Liver (tissue), 9 donors: ENCODE results near the gene MUSK. TPM values are rescaled to one million over a fixed set of nuclear protein-coding genes. Genes with fewer than 3 reads are reported as not detected.

ENCODE experiments used
- DNase-seq: peaks from one replicate; pipeline ENCODE4 v3.0.0-alpha.2; 2017; ENCODE audit warnings: low spot score
- H3K27ac ChIP-seq, 2 donors: one replicate each; pipeline ENCODE4 v1.7.0; 2013; ENCODE audit warnings: inconsistent platforms in 2 of 2, low read length in 2 of 2, control low read depth in 1 of 2, low read depth in 1 of 2, mild to moderate bottlenecking in 1 of 2
- H3K27me3 ChIP-seq, 4 donors: one replicate each; pipeline versions ENCODE4 v1.6.1 to v1.7.0; 2013; ENCODE audit warnings: low read length in 3 of 4, inconsistent platforms in 1 of 4, mild to moderate bottlenecking in 1 of 4, moderate library complexity in 1 of 4; ENCODE audit not compliant: control insufficient read depth in 4 of 4, insufficient read depth in 4 of 4
- H3K36me3 ChIP-seq, 4 donors: one replicate each; pipeline versions ENCODE4 v1.6.1 to v1.7.0; 2013; ENCODE audit warnings: low read length in 3 of 4, mild to moderate bottlenecking in 3 of 4, low read depth in 1 of 4, moderate library complexity in 1 of 4; ENCODE audit not compliant: control insufficient read depth in 4 of 4, insufficient read depth in 3 of 4
- H3K4me1 ChIP-seq, 4 donors: one replicate each; pipeline versions ENCODE4 v1.6.1 to v1.7.0; 2013; ENCODE audit warnings: low read length in 3 of 4, mild to moderate bottlenecking in 3 of 4, moderate library complexity in 1 of 4; ENCODE audit not compliant: control insufficient read depth in 4 of 4, insufficient read depth in 4 of 4
- H3K4me3 ChIP-seq, 3 donors: one replicate each; pipeline versions ENCODE4 v1.6.1 to v1.7.0; 2013; ENCODE audit warnings: low read length in 3 of 3, control low read depth in 1 of 3, low read depth in 1 of 3, mild to moderate bottlenecking in 1 of 3
- H3K9ac ChIP-seq, 2 donors: one replicate each; pipeline ENCODE4 v1.7.0; 2013; ENCODE audit warnings: low read length in 2 of 2, mild to moderate bottlenecking in 2 of 2, moderate library complexity in 2 of 2, control low read depth in 1 of 2, low read depth in 1 of 2
- H3K9me3 ChIP-seq, 4 donors: one replicate each; pipeline versions ENCODE4 v1.6.1 to v1.7.0; 2013; ENCODE audit warnings: low read length in 3 of 4; ENCODE audit not compliant: control insufficient read depth in 4 of 4
- EGR1 ChIP-seq, 2 donors: IDR thresholded peaks; 2 replicates each; pipeline ENCODE4 v1.6.1; 2016 to 2018; ENCODE audit warnings: antibody characterized with exemption in 2 of 2, low read depth in 2 of 2
- FOXA1 ChIP-seq: IDR thresholded peaks from 2 replicates; pipeline ENCODE4 v1.6.1; 2016; ENCODE audit warnings: antibody characterized with exemption
- FOXA2 ChIP-seq: IDR thresholded peaks from 2 replicates; pipeline ENCODE4 v1.6.1; 2016; ENCODE audit warnings: antibody characterized with exemption
- GABPA ChIP-seq, 2 donors: IDR thresholded peaks in 1 of 2; conservative IDR thresholded peaks in 1 of 2; 2 replicates each; pipeline ENCODE4 v1.6.1; 2016; ENCODE audit warnings: antibody characterized with exemption in 2 of 2, mild to moderate bottlenecking in 1 of 2, moderate library complexity in 1 of 2
- HNF4A ChIP-seq, 2 donors: conservative IDR thresholded peaks; 2 replicates each; pipeline ENCODE4 v1.6.1; 2016; ENCODE audit warnings: antibody characterized with exemption in 2 of 2, mild to moderate bottlenecking in 2 of 2
- HNF4G ChIP-seq: IDR thresholded peaks from 2 replicates; pipeline ENCODE4 v1.6.1; 2016; ENCODE audit warnings: antibody characterized with exemption
- JUND ChIP-seq, 2 donors: IDR thresholded peaks; 2 replicates each; pipeline ENCODE4 v1.6.1; 2016; ENCODE audit warnings: antibody characterized with exemption in 2 of 2
- MAX ChIP-seq: IDR thresholded peaks from 2 replicates; pipeline ENCODE4 v1.6.1; 2016; ENCODE audit warnings: antibody characterized with exemption
- NR2F2 ChIP-seq: IDR thresholded peaks from 2 replicates; pipeline ENCODE4 v1.6.1; 2016; ENCODE audit warnings: antibody characterized with exemption
- RAD21 ChIP-seq, 2 donors: IDR thresholded peaks; 2 replicates each; pipeline ENCODE4 v1.6.1; 2016; ENCODE audit warnings: antibody characterized with exemption in 2 of 2, mild to moderate bottlenecking in 2 of 2
- RXRA ChIP-seq, 2 donors: IDR thresholded peaks; 2 replicates each; pipeline ENCODE4 v1.6.1; 2017 to 2018; ENCODE audit warnings: antibody characterized with exemption in 2 of 2, mild to moderate bottlenecking in 1 of 2
- SP1 ChIP-seq: IDR thresholded peaks from 2 replicates; pipeline ENCODE4 v1.6.1; 2018; ENCODE audit warnings: antibody characterized with exemption, mild to moderate bottlenecking
- TAF1 ChIP-seq: conservative IDR thresholded peaks from 2 replicates; pipeline ENCODE4 v1.6.1; 2016; ENCODE audit warnings: antibody characterized with exemption, mild to moderate bottlenecking
- YY1 ChIP-seq: IDR thresholded peaks from 2 replicates; pipeline ENCODE4 v1.6.1; 2016; ENCODE audit warnings: antibody characterized with exemption, mild to moderate bottlenecking
- WGBS: extraction: QIAGEN DNeasy Blood & Tissue Kit; methylation state at CpG from one replicate; pipeline ENCODE4 v1.1.7; 2013; 5-methylcytosine and 5-hydroxymethylcytosine counted together
- polyA plus RNA-seq, 2 donors: library from polyadenylated mRNA; stranded (reverse) in 1 of 2; unstranded in 1 of 2; fragments of 200-250 nt in 1 of 2; fragments of >200 nt in 1 of 2; fragmentation: Nextera tagmentation in 1 of 2; extraction: Ambion mirVana in 1 of 2; gene quantifications; one replicate each; pipeline versions ENCODE4 v1.2.1 to v1.2.3, GENCODE V29; 2013 to 2015
- total RNA-seq, 2 donors: library from RNA; depleted of rRNA; stranded (reverse); fragments of >200 nt; gene quantifications; one replicate each; pipeline ENCODE4 v1.2.3, GENCODE V29; 2014
- TF ChIP-seq, protein P1 (sequence below): IDR thresholded peaks from 2 replicates; pipeline ENCODE4 v1.6.1; 2016; ENCODE audit warnings: antibody characterized with exemption
- TF ChIP-seq, protein P2 (sequence below): IDR thresholded peaks from 2 replicates; pipeline ENCODE4 v1.6.1; 2016; ENCODE audit warnings: antibody characterized with exemption
- TF ChIP-seq, protein P3 (sequence below): IDR thresholded peaks from 2 replicates; pipeline ENCODE4 v1.6.1; 2016; ENCODE audit warnings: antibody characterized with exemption, mild to moderate bottlenecking
- donor health status: healthy.
- donor health status: healthy.
- donor health status: healthy.
- donor health status: healthy.
- donor health status: healthy.

MUSK gene
- total and polyA plus RNA-seq, 4 donors, result 0.05 to 0.17 (median 0.10) TPM; not detected in 1

- Histone ChIP-seq H3K4me1 (no peaks in the 10 kb centered on the region), H3K27ac (no peak overlapping the region), H3K9ac (no peak overlapping the region), H3K4me3 (no peak overlapping the region), H3K27me3 (peaks cover 0 to 10% (median 0%) of the 10 kb centered on the region in 4 donors), H3K9me3 (no peaks in the 10 kb centered on the region), H3K36me3 (no peaks in the 10 kb centered on the region)
- no peak for DNase-seq
- WGBS, result 73% methylated on average over 5 of the region's 5 CpGs
- TF ChIP-seq, protein P1, sequence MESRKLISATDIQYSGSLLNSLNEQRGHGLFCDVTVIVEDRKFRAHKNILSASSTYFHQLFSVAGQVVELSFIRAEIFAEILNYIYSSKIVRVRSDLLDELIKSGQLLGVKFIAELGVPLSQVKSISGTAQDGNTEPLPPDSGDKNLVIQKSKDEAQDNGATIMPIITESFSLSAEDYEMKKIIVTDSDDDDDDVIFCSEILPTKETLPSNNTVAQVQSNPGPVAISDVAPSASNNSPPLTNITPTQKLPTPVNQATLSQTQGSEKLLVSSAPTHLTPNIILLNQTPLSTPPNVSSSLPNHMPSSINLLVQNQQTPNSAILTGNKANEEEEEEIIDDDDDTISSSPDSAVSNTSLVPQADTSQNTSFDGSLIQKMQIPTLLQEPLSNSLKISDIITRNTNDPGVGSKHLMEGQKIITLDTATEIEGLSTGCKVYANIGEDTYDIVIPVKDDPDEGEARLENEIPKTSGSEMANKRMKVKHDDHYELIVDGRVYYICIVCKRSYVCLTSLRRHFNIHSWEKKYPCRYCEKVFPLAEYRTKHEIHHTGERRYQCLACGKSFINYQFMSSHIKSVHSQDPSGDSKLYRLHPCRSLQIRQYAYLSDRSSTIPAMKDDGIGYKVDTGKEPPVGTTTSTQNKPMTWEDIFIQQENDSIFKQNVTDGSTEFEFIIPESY, result no peak
- TF ChIP-seq RAD21 (IDR thresholded peaks at IDR 0.05) (no peak), JUND (IDR thresholded peaks at IDR 0.05) (no peak), HNF4A (conservative IDR thresholded peaks at IDR 0.05) (no peak), HNF4G (no peak), MAX (no peak), NR2F2 (no peak), FOXA2 (no peak), FOXA1 (no peak), GABPA (IDR thresholded peaks at IDR 0.05 in 1 of 2, conservative IDR thresholded peaks at IDR 0.05 in 1 of 2) (no peak), SP1 (no peak), TAF1 (no peak)
- TF ChIP-seq, protein P2, sequence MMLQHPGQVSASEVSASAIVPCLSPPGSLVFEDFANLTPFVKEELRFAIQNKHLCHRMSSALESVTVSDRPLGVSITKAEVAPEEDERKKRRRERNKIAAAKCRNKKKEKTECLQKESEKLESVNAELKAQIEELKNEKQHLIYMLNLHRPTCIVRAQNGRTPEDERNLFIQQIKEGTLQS, result no peak
Measured at GRCh38 chr9:110748251-110748893, 79.8 kb downstream of the MUSK start.

DNA sequence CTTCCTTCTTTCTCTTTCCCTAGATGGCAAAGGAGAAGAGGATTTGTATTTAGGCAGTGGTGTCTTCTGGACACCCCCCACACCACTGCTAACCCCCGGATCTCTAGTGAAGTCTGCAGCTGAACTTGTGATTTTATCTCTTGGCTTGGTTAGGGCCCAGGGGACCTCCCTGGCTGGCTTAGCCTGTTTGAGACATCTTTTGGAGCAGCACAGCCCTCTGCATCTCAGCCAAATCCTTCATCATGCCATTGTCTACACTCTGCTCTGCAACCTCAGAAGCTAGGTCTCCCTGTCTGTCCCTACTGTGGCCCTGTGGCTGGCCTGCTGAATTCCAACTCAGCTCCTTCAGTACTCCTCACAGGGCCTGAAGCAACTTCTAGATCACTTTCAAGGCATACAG lies 81.7 kb downstream of the MUSK start:
- WGBS, result 63% methylated on average over 1 of the region's 1 CpG
- Histone ChIP-seq H3K27ac (no peak overlapping the region), H3K4me3 (no peak overlapping the region), H3K36me3 (no peaks in the 10 kb centered on the region), H3K4me1 (no peaks in the 10 kb centered on the region), H3K9ac (no peak overlapping the region), H3K9me3 (no peaks in the 10 kb centered on the region), H3K27me3 (peaks cover 0 to 10% (median 0%) of the 10 kb centered on the region in 4 donors)
- DNase-seq, result no peak
- TF ChIP-seq MAX (no peak), SP1 (no peak), RAD21 (IDR thresholded peaks at IDR 0.05) (no peak), FOXA2 (no peak), TAF1 (no peak), NR2F2 (no peak), GABPA (IDR thresholded peaks at IDR 0.05 in 1 of 2, conservative IDR thresholded peaks at IDR 0.05 in 1 of 2) (no peak), EGR1 (IDR thresholded peaks at IDR 0.05; ENCODE audit: low read depth in 2 of 2) (no peak), RXRA (IDR thresholded peaks at IDR 0.05) (no peak), HNF4G (no peak), FOXA1 (no peak), JUND (IDR thresholded peaks at IDR 0.05) (no peak), HNF4A (conservative IDR thresholded peaks at IDR 0.05) (no peak), YY1 (no peak)
- TF ChIP-seq, protein P3, sequence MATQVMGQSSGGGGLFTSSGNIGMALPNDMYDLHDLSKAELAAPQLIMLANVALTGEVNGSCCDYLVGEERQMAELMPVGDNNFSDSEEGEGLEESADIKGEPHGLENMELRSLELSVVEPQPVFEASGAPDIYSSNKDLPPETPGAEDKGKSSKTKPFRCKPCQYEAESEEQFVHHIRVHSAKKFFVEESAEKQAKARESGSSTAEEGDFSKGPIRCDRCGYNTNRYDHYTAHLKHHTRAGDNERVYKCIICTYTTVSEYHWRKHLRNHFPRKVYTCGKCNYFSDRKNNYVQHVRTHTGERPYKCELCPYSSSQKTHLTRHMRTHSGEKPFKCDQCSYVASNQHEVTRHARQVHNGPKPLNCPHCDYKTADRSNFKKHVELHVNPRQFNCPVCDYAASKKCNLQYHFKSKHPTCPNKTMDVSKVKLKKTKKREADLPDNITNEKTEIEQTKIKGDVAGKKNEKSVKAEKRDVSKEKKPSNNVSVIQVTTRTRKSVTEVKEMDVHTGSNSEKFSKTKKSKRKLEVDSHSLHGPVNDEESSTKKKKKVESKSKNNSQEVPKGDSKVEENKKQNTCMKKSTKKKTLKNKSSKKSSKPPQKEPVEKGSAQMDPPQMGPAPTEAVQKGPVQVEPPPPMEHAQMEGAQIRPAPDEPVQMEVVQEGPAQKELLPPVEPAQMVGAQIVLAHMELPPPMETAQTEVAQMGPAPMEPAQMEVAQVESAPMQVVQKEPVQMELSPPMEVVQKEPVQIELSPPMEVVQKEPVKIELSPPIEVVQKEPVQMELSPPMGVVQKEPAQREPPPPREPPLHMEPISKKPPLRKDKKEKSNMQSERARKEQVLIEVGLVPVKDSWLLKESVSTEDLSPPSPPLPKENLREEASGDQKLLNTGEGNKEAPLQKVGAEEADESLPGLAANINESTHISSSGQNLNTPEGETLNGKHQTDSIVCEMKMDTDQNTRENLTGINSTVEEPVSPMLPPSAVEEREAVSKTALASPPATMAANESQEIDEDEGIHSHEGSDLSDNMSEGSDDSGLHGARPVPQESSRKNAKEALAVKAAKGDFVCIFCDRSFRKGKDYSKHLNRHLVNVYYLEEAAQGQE, result no peak
- TF ChIP-seq, protein P2, result no peak
